Activated CD8-positive, alpha-beta memory T cell treated with anti-CD3 and anti-CD28 coated beads, Interleukin-2, amount 50 U/mL, for 24 hours (primary cell): ENCODE results near the gene TSBP1.

Experiments
- DNase-seq: peaks from one replicate; pipeline ENCODE4 v3.0.0-alpha.2; 2020; ENCODE audit errors: extremely low read depth

TSBP1 gene

GRCh38 chr6:32371803-32372202, at the start of gene TSBP1:
Gene TSBP1 (minus strand): TSS chr6:32371903. CDS start chr6:32371706, 197 bp downstream.
- no peak for DNase-seq

- DNase-seq: no peak
These were observed 44.3 kb upstream of the TSBP1 start for GRCh38 chr6:32416036-32416435.

- DNase-seq: peak; percentile 54
These were observed 43.9 kb upstream of the TSBP1 start for GRCh38 chr6:32415521-32416019.

GRCh38 chr6:32413427-32414047, 41.8 kb upstream of the TSBP1 start:
- peak; percentile 55 for DNase-seq

GRCh38 chr6:32411566-32412327, 40.0 kb upstream of the TSBP1 start:
- no peak for DNase-seq

GRCh38 chr6:32410906-32411305, 39.2 kb upstream of the TSBP1 start:
- DNase-seq: no peak

GRCh38 chr6:32406857-32407256, 35.2 kb upstream of the TSBP1 start, which contains the start of gene BTNL2:
Gene BTNL2 (minus strand): TSS chr6:32407181. CDS start chr6:32407123, 58 bp downstream.
- DNase-seq: no peak

GRCh38 chr6:32406197-32406596, 34.5 kb upstream of the TSBP1 start:
- DNase-seq: no peak

GRCh38 chr6:32405656-32406055, 34.0 kb upstream of the TSBP1 start:
- DNase-seq: no peak

- DNase-seq: no peak
These were observed 31.1 kb upstream of the TSBP1 start for GRCh38 chr6:32402812-32403211.

- no peak for DNase-seq
These were observed 29.7 kb upstream of the TSBP1 start for GRCh38 chr6:32401284-32401963.

- DNase-seq: no peak
These were observed 25.7 kb upstream of the TSBP1 start for GRCh38 chr6:32397252-32397920.

GRCh38 chr6:32396028-32396427, 24.3 kb upstream of the TSBP1 start:
- no peak for DNase-seq

- DNase-seq: no peak
These were observed 22.1 kb upstream of the TSBP1 start for GRCh38 chr6:32393665-32394420.

GRCh38 chr6:32391505-32391904, 19.8 kb upstream of the TSBP1 start:
- no peak for DNase-seq

- no peak for DNase-seq
These were observed 16.1 kb upstream of the TSBP1 start for GRCh38 chr6:32387589-32388340.

GRCh38 chr6:32386040-32386439, 14.3 kb upstream of the TSBP1 start:
- no peak for DNase-seq

- DNase-seq: no peak
These were observed 11.2 kb upstream of the TSBP1 start for GRCh38 chr6:32382757-32383420.

- DNase-seq: no peak
These were observed 7.8 kb upstream of the TSBP1 start for GRCh38 chr6:32379545-32379944.
